Astrocyte of the spinal cord (primary cell): Measurements from ENCODE around the gene GABRE.
"Not testable (repeated sequence)": the region's sequence is repeated elsewhere in the genome, so short reads cannot be mapped to it uniquely, and the experiment has no call there.

Source experiments
- DNase-seq: peaks from one replicate; pipeline ENCODE4 v3.0.0; 2011; ENCODE audit warnings: low read depth, low spot score
- H3K4me3 ChIP-seq: 2 replicates; pipeline ENCODE4 v1.5.1; 2011; ENCODE audit warnings: low read depth, mild to moderate bottlenecking, low read length, moderate library complexity
- in situ Hi-C: cut with HindIII; loops from 2 replicates; pipeline ENCODE4 v1.10.0; 2017; ENCODE audit warnings: low sequenced_read_pairs
- TF ChIP-seq, protein P1 (sequence below): IDR thresholded peaks from 2 replicates; pipeline ENCODE4 v1.5.1; 2012; ENCODE audit warnings: low read depth, mild to moderate bottlenecking, low read length, inconsistent platforms

GABRE gene

DNA sequence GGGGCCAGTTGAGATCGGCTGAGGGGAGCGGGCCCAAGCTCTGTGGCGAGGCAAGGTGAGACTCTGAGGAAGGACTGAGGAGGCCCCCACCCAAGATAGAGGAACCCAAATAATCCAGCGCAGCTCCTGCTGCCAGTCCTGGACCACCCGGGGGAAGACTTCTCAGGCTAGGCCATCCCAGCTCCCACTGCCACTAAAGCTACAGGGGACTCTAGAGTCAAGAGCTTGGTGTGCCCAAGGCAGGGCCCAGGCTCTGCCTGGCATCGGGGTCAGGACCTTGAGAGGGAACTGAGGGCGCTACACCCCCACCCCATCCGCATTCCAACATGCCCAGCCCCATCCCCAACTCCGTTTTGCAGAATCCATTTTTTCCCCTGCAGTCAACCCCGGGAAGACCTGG, 53.2 kb downstream of the GABRE start:
- in situ Hi-C loops, result no loop called here
- no peak overlapping the region for H3K4me3 ChIP-seq
- TF ChIP-seq, protein P1, sequence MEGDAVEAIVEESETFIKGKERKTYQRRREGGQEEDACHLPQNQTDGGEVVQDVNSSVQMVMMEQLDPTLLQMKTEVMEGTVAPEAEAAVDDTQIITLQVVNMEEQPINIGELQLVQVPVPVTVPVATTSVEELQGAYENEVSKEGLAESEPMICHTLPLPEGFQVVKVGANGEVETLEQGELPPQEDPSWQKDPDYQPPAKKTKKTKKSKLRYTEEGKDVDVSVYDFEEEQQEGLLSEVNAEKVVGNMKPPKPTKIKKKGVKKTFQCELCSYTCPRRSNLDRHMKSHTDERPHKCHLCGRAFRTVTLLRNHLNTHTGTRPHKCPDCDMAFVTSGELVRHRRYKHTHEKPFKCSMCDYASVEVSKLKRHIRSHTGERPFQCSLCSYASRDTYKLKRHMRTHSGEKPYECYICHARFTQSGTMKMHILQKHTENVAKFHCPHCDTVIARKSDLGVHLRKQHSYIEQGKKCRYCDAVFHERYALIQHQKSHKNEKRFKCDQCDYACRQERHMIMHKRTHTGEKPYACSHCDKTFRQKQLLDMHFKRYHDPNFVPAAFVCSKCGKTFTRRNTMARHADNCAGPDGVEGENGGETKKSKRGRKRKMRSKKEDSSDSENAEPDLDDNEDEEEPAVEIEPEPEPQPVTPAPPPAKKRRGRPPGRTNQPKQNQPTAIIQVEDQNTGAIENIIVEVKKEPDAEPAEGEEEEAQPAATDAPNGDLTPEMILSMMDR, result no peak
- no peak for DNase-seq

DNA sequence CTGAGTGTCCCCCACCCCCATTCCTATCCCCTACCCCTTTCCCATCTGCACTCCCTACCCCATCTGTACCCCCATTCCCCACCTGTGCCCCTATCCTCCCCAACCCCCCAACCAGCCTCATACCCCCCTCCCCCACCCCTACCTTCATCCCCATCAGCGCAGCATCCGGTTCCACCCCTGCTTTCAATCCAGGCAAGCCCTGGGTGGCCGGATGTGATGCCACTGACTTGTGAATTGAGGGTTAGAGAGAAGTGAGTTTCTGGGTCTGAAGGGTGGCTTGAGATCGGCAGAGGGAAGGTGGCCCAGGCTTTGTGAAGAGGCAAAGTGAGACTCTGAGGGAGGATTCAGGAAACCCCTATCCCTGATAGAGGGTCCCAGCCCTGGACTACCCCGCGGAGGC, 53.9 kb downstream of the GABRE start:
- no peak overlapping the region for H3K4me3 ChIP-seq
- in situ Hi-C loops, result no loop called here
- DNase-seq, result no peak
- TF ChIP-seq, protein P1, result no peak

DNA sequence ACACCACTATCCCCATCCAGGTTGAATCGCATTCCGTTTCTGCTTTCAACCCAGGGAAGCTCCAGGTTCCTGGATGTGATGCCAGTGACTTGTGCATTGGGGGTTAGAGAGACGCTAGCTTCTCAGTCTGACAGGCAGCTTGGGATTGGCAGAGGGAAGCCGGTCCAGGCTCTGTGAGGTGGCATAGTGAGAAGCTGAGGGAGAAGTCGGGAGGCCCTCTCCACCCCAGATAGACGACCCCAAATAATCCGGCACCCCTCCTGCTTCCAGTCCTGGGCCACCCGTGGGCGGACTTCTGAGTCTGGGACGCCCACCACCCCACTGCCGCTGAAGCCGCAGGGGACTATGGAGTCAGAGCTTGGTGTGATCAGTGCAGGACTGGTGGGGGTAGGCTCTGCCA, 54.4 kb downstream of the GABRE start:
- no peak overlapping the region for H3K4me3 ChIP-seq
- in situ Hi-C loops, result no loop called here
- TF ChIP-seq, protein P1, result no peak
- no peak for DNase-seq

DNA sequence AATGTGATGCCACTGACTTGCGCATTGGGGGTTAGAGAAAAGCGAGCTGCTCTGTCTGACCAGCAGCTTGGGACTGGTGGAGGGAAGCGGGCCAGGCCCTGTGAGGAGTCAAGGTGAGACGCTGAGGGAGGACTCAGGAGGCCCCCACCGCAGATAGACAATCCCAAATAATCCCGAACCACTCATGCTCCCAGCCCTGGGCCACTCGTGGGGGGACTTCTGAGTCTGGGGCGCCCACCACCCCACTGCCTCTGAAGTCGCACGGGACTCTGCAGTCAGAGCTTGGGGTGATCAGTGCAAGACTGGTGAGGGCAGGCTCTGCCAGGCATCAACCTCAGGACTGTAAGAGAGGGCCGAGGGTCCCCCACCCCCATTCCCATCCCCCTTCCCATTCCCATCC, 54.9 kb downstream of the GABRE start:
- no peak overlapping the region for H3K4me3 ChIP-seq
- no peak for DNase-seq
- TF ChIP-seq, protein P1, result no peak
- in situ Hi-C loops, result no loop called here

DNA sequence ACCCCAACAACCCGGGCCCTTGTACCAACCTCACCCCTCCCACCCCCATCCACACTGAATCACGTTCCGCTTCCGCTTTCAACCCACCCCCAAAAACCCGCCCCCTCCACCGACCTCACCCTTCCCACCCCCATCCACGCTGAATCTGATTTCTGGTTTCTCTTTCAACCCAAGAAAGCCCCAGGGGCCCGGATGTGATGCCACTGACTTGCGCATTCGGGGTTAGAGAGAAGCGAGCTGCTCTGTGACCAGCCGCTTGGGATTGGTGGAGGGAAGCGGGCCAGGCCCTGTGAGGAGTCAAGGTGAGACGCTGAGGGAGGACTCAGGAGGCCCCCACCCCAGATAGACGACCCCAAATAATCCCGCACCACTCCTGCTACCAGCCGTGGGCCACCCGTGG, 55.7 kb downstream of the GABRE start:
- in situ Hi-C loops, DNase-seq, H3K4me3 ChIP-seq: not testable (repeated sequence)

DNA sequence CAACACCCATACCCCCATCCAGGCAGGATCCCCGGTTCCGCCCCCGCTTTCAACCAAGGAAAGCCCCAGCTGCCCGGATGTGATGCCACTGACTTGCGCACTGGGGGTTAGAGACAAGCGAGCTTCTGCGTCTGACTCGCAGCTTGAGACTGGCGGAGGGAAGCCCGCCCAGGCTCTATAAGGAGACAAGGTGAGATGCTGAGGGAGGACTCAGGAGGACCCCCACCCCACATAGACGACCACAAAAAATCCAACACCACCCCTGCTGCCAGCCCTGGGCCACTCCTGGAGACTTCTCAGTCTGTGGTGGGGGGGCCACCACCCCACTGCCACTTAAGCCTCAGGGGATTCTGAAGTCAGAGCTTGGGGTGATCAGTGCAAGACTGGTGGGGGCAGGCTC, 61.7 kb downstream of the GABRE start, which contains the start of gene MAGEA4:
Gene MAGEA4 (plus strand): TSS at position 110 of the 400 bp plus-strand sequence. CDS start 10,776 bp downstream, outside the sequence.
- in situ Hi-C loops, result no loop called here
- no peak for DNase-seq
- TF ChIP-seq, protein P1, result no peak
- no peak within 1 kb of the TSS for H3K4me3 ChIP-seq

DNA sequence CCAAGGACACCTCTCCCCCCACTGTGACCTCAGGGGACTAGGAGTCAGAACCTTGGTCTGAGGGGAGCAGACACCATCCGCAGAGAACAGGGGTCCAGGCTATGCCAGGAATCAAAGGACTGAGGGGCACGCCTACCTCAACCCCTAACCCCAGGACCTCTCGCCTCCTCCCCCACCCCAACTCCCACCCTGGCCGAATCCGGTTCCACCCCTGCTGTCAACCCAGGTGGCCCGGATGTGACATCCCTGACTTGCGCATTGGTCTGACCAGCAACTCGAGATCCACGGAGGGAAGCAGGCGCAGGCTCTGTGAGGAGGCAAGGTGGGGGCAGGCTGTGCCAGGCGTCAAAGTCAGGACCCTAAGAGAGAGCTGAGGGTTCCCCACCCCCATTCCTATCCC, 62.3 kb downstream of the GABRE start:
- H3K4me3 ChIP-seq, result no peak overlapping the region

More for the DNA sequence above, 62.3 kb downstream of the GABRE start:
- in situ Hi-C loops, result no loop called here
- TF ChIP-seq, protein P1, result no peak
- no peak for DNase-seq
